GM19372 (cell line): ENCODE data around the gene GNAI2.

Source experiments
- ATAC-seq: cut with Tn5 transposase; IDR thresholded peaks from one replicate; pipeline ENCODE4 v1.9.1; 2021; ENCODE audit warnings: mild to moderate bottlenecking, low read depth, moderate library complexity; ENCODE audit not compliant: unreplicated experiment

Gene GNAI2

DNA sequence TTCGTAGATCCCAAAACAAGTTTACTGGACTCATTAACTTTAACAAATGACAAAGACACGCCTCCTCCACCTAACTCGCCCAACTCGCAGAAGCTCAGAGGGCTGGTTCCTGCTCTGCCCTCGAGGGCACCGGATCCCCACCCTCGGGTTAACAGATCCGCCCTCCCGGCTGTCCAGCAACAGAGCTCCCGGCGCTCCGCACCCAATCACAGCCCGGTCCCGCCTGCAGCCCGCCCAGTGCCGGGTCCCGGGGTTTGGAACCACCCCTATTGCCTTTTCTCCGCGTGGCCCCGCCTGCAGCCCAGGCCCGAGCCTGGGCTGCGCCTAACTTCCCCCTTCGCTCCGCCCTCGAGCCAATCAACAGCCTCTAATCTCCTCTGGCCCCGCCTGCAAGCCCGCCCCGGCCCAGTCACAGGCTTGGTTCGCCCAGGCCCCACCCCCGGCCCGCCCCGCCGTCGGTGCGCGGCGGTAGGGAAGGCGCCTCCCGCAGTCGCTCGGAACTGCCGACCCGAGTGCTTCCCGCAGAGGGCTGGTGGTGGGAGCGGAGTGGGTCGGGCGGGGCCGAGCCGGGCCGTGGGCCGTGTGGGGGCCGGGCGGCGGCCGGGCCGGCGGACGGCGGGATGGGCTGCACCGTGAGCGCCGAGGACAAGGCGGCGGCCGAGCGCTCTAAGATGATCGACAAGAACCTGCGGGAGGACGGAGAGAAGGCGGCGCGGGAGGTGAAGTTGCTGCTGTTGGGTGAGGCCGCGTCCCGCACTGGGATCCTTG is at the start of gene GNAI2:
GNAI2 (plus strand) TSS at position 489 of the 768 bp plus-strand sequence; CDS start at position 621, 132 bp downstream.
- ATAC-seq, result peak; percentile 89

- ATAC-seq, result no peak
Observed at GRCh38 chr3:50187750-50188149, 48.3 kb upstream of the GNAI2 start.

DNA sequence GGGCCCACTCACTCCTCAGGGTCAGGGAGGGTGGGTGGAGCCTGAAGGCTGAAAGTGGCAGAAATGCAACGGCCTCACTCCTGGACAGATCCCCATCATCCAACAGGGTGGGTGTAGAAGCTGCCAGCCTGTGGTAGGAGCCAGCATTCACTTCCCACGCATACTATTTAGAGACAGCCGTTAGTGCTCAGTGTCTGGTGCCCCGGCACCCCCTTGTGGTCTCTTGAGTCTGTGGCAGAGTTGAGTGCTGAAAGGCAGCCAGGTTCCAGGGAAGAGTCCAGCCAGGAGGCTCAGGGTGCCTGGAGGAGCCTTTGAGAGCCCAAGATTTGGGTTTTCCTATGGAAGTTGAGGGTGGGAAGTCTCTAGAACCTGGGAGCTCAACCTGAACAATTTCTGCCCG is 46.7 kb upstream of the GNAI2 start:
- no peak for ATAC-seq

- no peak for ATAC-seq
Observed at GRCh38 chr3:50189989-50190388, 46.0 kb upstream of the GNAI2 start.

DNA sequence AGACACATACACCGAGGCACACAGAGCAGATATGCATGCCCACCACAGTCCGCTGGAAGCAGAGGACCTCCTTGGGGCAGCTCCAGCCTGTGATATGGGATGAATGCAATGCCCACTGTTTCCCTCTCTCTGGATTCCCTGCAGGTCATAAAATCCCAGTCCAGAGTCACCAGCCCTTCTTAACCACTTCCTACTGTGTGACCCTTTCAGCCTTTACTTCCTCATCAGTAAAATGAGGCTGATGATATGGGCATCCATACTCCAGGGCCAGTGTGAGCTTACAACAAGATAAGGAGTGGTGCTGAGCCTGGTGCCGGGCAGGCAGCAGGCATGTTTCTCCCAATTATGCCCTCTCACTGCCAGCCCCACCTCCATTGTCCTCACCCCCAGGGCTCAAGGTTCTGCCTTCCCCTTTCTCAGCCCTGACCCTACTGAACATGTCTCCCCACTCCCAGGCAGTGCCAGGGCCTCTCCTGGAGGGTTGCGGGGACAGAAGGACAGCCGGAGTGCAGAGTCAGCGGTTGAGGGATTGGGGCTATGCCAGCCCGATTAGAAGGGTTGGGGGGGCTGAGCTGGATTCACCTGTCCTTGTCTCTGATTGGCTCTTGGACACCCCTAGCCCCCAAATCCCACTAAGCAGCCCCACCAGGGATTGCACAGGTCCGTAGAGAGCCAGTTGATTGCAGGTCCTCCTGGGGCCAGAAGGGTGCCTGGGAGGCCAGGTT is 44.9 kb upstream of the GNAI2 start, which contains the start of gene GNAT1:
GNAT1 (plus strand) TSS at position 675 of the 725 bp plus-strand sequence. CDS start 116 bp downstream, outside the sequence.
- no peak for ATAC-seq

- ATAC-seq, result no peak
Observed at GRCh38 chr3:50192124-50192523, 43.9 kb upstream of the GNAI2 start.

GRCh38 chr3:50192689-50193141 is 43.3 kb upstream of the GNAI2 start:
- no peak for ATAC-seq

DNA sequence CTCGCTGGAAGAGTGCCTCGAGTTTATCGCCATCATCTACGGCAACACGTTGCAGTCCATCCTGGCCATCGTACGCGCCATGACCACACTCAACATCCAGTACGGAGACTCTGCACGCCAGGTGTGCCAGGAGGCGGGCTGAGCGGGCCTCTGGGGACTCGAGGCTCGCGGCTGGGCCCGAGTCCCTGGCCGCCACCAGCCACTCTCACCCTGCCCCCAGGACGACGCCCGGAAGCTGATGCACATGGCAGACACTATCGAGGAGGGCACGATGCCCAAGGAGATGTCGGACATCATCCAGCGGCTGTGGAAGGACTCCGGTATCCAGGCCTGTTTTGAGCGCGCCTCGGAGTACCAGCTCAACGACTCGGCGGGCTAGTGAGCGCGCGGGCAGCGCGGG is 42.7 kb upstream of the GNAI2 start:
- no peak for ATAC-seq

DNA sequence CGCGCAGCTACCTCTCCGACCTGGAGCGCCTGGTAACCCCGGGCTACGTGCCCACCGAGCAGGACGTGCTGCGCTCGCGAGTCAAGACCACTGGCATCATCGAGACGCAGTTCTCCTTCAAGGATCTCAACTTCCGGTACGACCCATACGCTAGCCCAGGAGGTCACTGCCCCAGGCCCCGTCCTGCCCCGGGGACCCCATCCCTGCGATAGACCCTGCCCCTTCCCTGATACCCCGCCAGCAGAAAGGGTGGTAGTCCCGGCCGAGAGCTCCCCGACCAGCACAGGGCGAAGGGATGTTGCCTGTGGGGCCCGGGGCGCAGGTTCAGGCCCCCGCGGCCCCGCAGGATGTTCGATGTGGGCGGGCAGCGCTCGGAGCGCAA is 42.3 kb upstream of the GNAI2 start:
- no peak for ATAC-seq

- ATAC-seq, result no peak
Observed at GRCh38 chr3:50194128-50194902, 41.7 kb upstream of the GNAI2 start.

DNA sequence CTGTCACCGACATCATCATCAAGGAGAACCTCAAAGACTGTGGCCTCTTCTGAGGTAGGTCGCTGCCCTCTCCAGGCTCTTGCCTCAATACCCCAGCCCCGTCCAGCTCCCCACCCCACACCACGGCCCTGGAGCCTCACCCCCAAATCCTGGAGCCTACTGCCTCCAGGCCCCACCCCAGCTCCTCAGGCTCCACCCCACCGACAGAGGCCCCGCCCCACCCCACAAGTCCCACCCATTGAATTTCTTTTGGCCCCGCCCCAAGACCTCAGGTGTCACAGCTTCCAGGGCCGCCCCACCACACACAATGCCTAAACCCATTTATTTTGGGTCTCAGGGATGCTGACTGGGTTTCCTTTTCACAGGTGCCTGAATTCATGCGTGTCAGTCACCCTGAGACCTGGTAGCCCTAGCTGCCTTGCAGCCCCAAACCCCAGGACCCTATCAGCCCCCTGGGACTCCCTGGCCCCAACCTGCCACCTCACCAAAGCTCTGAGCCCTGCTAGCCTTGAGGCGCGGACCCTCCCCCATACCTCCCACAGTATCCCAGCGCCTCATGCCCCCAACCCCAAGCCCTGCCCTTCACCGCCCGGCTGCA is 41.0 kb upstream of the GNAI2 start:
- ATAC-seq, result no peak

GRCh38 chr3:50195501-50196252 is 40.3 kb upstream of the GNAI2 start:
- no peak for ATAC-seq

- no peak for ATAC-seq
Observed at GRCh38 chr3:50196253-50196801, 39.7 kb upstream of the GNAI2 start.

GRCh38 chr3:50201573-50202315 is 34.3 kb upstream of the GNAI2 start:
- no peak for ATAC-seq

GRCh38 chr3:50202353-50203112 is 33.5 kb upstream of the GNAI2 start:
- ATAC-seq, result no peak

GRCh38 chr3:50203113-50203808 is 32.7 kb upstream of the GNAI2 start:
- ATAC-seq, result no peak
